Epithelial cell of esophagus (primary cell): Measurements from ENCODE around the gene PARP15.

Experiments
- DNase-seq: peaks from one replicate; pipeline ENCODE4 v3.0.0; 2010; ENCODE audit warnings: low read depth
- H3K4me3 ChIP-seq: 2 replicates; pipeline ENCODE4 v1.5.1; 2011; ENCODE audit warnings: mild to moderate bottlenecking, low read length, control low read depth
- CTCF ChIP-seq: IDR thresholded peaks from 2 replicates; pipeline ENCODE4 v1.5.1; 2011; ENCODE audit warnings: low read depth, mild to moderate bottlenecking, low read length, control low read depth, inconsistent platforms; ENCODE audit not compliant: insufficient read depth; ENCODE audit errors: missing control alignments

PARP15 gene

GRCh38 chr3:122568755-122569154, 8.7 kb upstream of the PARP15 start:
- no peak for TF ChIP-seq CTCF
- no peak overlapping the region for H3K4me3 ChIP-seq
- DNase-seq = no peak

GRCh38 chr3:122572940-122573412, 4.5 kb upstream of the PARP15 start:
- H3K4me3 ChIP-seq = no peak overlapping the region
- DNase-seq = peak; percentile 75
- TF ChIP-seq CTCF = no peak

- no peak for DNase-seq
- no peak for TF ChIP-seq CTCF
- no peak overlapping the region for H3K4me3 ChIP-seq
Measured at GRCh38 chr3:122576174-122576940, 1.1 kb upstream of the PARP15 start.

GRCh38 chr3:122578069-122578740, 755 bp downstream of the PARP15 start:
- no peak for TF ChIP-seq CTCF
- H3K4me3 ChIP-seq = no peak overlapping the region
- no peak for DNase-seq

- DNase-seq = no peak
- TF ChIP-seq CTCF = no peak
- H3K4me3 ChIP-seq = no peak overlapping the region
Measured at GRCh38 chr3:122580470-122580869, 3.0 kb downstream of the PARP15 start.

GRCh38 chr3:122581622-122582021, 4.2 kb downstream of the PARP15 start:
- H3K4me3 ChIP-seq = no peak overlapping the region
- no peak for TF ChIP-seq CTCF
- no peak for DNase-seq

- TF ChIP-seq CTCF = no peak
- H3K4me3 ChIP-seq = no peak overlapping the region
- DNase-seq = no peak
Measured at GRCh38 chr3:122582390-122582789, 4.9 kb downstream of the PARP15 start.
